SK-N-DZ (cell line): ENCODE data around the gene SATB2.

ENCODE experiments used
- DNase-seq: peaks from one replicate; pipeline ENCODE4 v3.0.0-alpha.2; 2015; ENCODE audit warnings: low spot score

The SATB2 gene

DNA sequence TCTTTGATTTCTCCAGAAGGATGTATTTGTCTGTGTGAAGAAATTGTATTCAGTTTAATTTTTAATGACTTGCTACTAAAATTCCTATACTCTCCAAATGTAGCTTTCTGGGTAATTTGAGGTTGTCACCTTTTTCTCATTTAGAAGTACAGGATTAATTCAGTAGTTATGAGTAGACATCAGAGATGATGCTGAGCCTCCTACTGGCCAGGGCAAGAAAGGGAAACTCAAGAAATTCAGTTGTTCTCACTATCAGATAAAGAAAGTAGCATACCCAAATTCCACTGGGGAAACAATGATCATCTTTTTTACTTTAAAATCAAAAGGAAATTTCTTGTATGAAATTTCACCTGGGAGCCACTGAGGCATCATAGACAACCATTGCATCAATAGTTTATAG lies 199.4 kb downstream of the SATB2 start:
- DNase-seq: no peak

DNA sequence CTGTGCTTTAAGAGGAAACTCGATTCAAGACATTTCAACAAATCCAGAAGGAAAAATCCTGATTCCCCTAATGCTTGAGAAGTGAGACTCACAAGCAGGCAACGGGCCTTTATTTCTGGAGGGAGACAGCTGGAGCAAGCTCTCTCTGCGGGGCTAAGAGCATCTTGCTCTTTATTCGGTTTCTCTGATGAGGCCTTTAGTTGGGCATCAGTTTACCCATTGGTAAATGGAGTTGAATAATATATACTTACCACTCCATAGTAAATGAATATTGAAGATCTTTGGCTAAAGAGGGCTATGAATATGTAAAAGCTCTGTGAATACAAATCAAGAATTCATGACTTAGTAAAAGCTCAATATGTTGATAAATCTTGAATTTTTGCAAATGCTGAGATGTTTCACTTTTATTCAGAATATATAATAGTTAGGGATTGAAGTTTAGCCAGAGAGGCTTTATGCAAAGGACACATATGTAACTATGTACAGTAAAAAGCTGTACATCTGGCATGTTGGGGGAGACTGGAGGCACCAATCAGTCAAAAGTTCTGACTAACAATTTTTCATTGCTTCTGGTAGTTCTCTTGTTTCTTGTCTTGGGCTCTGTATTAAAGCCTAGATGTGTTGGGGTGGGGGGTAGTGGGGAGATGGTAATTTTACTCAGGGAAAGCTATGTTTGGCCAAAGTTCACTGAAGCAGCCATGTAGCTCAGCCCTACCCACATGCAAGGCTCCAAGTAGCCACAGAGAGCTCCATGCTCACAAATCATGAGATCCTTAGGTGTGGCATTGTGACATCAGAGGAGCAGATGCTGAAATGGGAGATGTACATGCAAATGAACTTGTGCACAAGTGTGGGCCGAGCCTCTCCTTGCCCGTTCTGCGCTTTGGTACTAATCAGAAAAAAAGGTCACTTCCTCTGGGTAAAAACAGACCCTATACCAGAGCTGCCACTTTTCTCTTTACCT lies 200.2 kb downstream of the SATB2 start:
- no peak for DNase-seq

DNA sequence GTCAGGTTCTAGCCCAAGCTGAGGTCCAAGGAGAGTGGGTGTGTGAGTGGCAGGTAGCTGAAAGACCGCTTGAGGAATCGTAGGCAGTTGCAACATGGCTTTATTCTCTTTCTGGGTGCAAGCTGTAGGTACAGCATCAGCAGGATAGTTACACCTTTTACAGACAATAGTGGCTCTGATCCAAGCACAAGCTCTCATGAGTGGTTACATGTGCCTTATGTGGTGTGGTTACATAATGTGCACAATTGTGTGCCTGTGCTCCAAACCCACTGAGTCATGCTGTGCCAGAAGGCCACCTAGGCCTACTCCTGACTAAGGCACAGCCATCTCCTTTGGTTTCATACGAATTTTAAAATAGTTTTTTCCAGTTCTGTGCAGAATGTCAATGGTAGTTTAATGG lies 227.6 kb downstream of the SATB2 start:
- DNase-seq: no peak

DNA sequence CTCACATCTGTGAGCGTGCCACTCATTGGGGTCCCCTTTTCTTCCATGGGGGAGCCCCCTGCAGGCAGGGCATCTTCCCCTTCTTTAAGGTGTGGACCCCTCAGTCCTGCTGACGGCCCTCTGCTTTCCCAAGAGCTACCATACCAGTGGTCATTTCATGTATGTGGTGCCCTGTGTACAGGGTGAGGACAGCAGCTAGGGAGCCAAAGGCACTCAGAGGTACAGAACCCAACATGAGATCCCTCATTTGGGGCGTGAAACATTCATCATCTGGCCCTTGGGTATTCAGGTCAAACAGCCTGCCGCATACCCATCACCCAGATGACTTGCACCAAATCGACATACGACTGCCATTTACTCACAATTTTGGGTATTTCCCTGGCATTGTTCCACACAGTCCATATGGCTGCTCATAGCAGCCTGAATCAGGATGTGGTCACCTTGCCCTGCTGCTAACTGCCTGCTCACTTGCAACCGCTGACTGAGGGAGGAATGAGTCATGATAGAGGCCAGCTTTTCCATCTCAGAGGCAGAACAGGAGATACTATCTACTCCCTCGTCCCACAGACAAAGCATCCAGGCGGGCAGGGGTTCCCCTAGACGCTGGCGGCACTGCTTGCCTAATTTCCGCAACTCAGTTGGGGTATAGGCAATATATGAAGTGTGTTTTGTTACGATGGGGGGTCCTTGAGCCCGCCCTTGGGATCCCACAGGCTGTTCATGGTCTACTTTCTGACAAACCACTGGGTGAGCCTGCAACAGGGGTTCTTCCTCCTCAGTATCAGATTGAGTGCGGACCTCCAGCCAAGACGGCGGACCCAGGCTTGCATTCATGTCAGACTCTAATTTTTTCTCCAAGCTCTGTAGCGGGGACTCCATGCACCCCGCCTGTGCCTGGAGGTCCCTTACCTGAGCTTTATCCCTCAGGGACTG lies 228.6 kb downstream of the SATB2 start:
- DNase-seq: no peak

DNA sequence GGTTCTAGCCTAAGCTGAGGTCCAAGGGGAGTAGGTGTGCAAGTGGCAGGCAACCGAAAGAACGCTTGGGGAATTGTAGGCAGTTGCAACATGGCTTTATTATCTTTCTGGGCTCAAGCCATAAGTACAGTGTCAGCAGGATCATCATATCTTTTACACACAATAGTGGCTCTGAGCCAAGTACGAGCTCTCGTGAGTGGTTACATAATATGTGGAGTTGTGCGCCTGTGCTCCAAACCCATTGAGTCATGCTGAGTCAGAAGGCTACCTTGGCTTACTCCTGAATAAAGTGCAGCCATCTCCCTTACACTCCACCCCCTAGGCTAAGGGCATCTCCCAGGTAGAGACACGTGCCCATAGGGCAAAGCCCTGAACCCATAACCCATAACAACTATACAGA lies 233.9 kb downstream of the SATB2 start:
- no peak for DNase-seq

DNA sequence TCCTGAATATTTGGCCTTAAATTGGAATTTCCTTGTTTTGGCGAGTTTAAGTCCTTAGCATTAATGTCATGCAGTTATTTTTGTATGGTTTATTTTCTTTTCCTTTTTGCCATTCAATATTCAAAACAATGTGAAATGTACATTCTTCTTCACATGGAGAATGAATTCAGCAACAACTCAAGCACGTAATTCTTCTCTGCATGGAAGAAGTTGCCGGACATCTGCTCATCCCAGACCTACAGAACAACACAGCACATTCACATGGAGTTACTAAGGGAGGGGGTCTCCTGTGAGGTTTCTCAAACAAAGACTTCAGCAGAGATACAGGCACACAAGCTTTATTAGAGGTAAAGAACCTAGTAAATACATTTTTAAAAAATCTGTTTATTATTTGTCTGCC lies 236.8 kb downstream of the SATB2 start:
- no peak for DNase-seq

DNA sequence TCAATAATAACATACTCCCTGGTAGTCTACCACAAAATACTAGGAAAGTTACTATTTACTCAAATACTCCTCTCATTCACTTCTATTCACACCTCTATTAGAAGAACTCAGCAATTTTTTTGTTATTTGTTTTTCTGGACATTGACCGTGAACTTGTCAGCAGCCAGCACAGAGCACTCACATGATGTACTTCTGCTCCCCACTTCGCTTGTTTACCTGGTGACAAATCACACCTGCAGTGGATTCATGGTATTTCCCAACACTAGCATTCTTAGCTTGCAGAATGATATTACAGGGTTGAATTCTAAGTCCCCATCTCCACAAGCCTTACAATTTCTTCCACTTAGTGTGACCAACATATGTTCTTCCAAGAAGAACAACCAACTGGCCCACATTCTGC lies 238.2 kb downstream of the SATB2 start:
- DNase-seq: no peak
